SK-N-MC (cell line): Measurements from ENCODE around the gene DCHS1.

Source experiments
- EZH2 ChIP-seq: fragments of 200-600 bp; sonication (generic); IDR thresholded peaks from one replicate; pipeline ENCODE4 v1.6.1; 2017; ENCODE audit warnings: antibody characterized with exemption
- POLR2AphosphoS5 ChIP-seq: IDR thresholded peaks from 2 replicates; pipeline ENCODE4 v1.6.1; 2012; ENCODE audit warnings: mild to moderate bottlenecking, low read depth, low read length, borderline replicate concordance

- TF ChIP-seq EZH2 (no peak), POLR2AphosphoS5 (no peak; the same call in 1 of the 2 replicates)
These were observed 78.9 kb downstream of the DCHS1 start for GRCh38 chr11:6576471-6577373.
